Mesendoderm (in vitro differentiated cells): ENCODE data around the gene GALNT9.

Source experiments
- DNase-seq: peaks from one replicate; pipeline ENCODE4 v3.0.0; 2013
- H2AK5ac ChIP-seq: 2 replicates; pipeline ENCODE4 v1.6.1; 2013; ENCODE audit warnings: low read length, inconsistent platforms
- H2BK120ac ChIP-seq: 2 replicates; pipeline ENCODE4 v1.6.1; 2013; ENCODE audit warnings: low read depth, mild to moderate bottlenecking, low read length, moderate library complexity, mixed read lengths
- H2BK15ac ChIP-seq: replicated peaks from 2 replicates; pipeline ENCODE4 v1.6.1; 2013; ENCODE audit warnings: low read depth, mild to moderate bottlenecking, moderate library complexity
- H2BK5ac ChIP-seq: 2 replicates; pipeline ENCODE4 v1.6.1; 2013; ENCODE audit warnings: low read length, inconsistent platforms
- H3K18ac ChIP-seq: 2 replicates; pipeline ENCODE4 v1.6.1; 2013; ENCODE audit warnings: mild to moderate bottlenecking, low read length, mixed read lengths
- H3K23ac ChIP-seq: one replicate; pipeline ENCODE4 v1.6.1; 2013; ENCODE audit warnings: low read length
- H3K27ac ChIP-seq: 2 replicates; pipeline ENCODE4 v1.5.1; 2013; ENCODE audit warnings: low read depth, mild to moderate bottlenecking, inconsistent platforms, low read length, moderate library complexity
- H3K27me3 ChIP-seq: 2 replicates; pipeline ENCODE4 v1.6.1; 2013; ENCODE audit warnings: low read length, control low read depth, mild to moderate bottlenecking, inconsistent platforms; ENCODE audit not compliant: insufficient read depth, poor library complexity
- H3K36me3 ChIP-seq: 2 replicates; pipeline ENCODE4 v1.6.1; 2013; ENCODE audit warnings: low read length, inconsistent platforms; ENCODE audit not compliant: control insufficient read depth, insufficient read depth
- H3K4ac ChIP-seq: one replicate; pipeline ENCODE4 v1.6.1; 2013; ENCODE audit warnings: low read depth, mild to moderate bottlenecking, low read length, moderate library complexity
- H3K4me1 ChIP-seq: 2 replicates; pipeline ENCODE4 v1.6.1; 2013; ENCODE audit warnings: low read depth, low read length, inconsistent platforms; ENCODE audit not compliant: control insufficient read depth
- H3K4me2 ChIP-seq: 2 replicates; pipeline ENCODE4 v1.6.1; 2013; ENCODE audit warnings: low read length
- H3K4me3 ChIP-seq: 2 replicates; pipeline ENCODE4 v1.5.1; 2013; ENCODE audit warnings: mild to moderate bottlenecking, low read length
- H3K56ac ChIP-seq: one replicate; pipeline ENCODE4 v1.6.1; 2013; ENCODE audit warnings: low read length
- H3K79me1 ChIP-seq: 2 replicates; pipeline ENCODE4 v1.6.1; 2013; ENCODE audit warnings: low read length, inconsistent platforms
- H3K79me2 ChIP-seq: 2 replicates; pipeline ENCODE4 v1.6.1; 2013; ENCODE audit warnings: mild to moderate bottlenecking, low read length; ENCODE audit not compliant: control insufficient read depth, insufficient read depth
- H3K9ac ChIP-seq: 2 replicates; pipeline ENCODE4 v1.6.1; 2013; ENCODE audit warnings: low read length, inconsistent platforms
- H4K5ac ChIP-seq: one replicate; pipeline ENCODE4 v1.6.1; 2013; ENCODE audit warnings: low read length
- H4K8ac ChIP-seq: one replicate; pipeline ENCODE4 v1.6.1; 2013; ENCODE audit warnings: low read depth, mild to moderate bottlenecking, control low read depth, low read length, moderate library complexity
- WGBS: extraction: QIAGEN DNeasy Blood & Tissue Kit; methylation state at CpG from one replicate; pipeline ENCODE4 v1.1.7; 2013; ENCODE audit warnings: low lambda C conversion rate, missing lambda C conversion rate; ENCODE audit not compliant: insufficient coverage; ENCODE audit errors: extremely low coverage; 5-methylcytosine and 5-hydroxymethylcytosine counted together

Gene GALNT9

GRCh38 chr12:132206046-132206434, 123.3 kb downstream of the GALNT9 start:
- Histone ChIP-seq H2BK120ac (no peak overlapping the region), H2BK15ac (no peak overlapping the region), H2BK5ac (no peak overlapping the region), H4K8ac (no peak overlapping the region), H3K56ac (no peak overlapping the region), H3K27ac (no peak overlapping the region), H3K79me1 (no peaks in the 10 kb centered on the region), H3K4me1 (no peaks in the 10 kb centered on the region), H3K27me3 (no peaks in the 10 kb centered on the region), H3K4me2 (no peak overlapping the region), H3K79me2 (no peaks in the 10 kb centered on the region), H3K23ac (no peak overlapping the region), H4K5ac (no peak overlapping the region), H2AK5ac (no peak overlapping the region), H3K4ac (no peak overlapping the region), H3K4me3 (no peak overlapping the region), H3K18ac (no peak overlapping the region), H3K9ac (no peak overlapping the region), H3K36me3 (no peaks in the 10 kb centered on the region)
- DNase-seq, result no peak
- no CpG with 5 or more reads among the region's 14 CpGs for WGBS

GRCh38 chr12:132205271-132206045, 123.9 kb downstream of the GALNT9 start:
- Histone ChIP-seq H3K4me1 (no peaks in the 10 kb centered on the region), H4K5ac (no peak overlapping the region), H3K4me3 (no peak overlapping the region), H3K79me1 (no peaks in the 10 kb centered on the region), H3K4me2 (no peak overlapping the region), H3K23ac (no peak overlapping the region), H3K9ac (no peak overlapping the region), H3K56ac (no peak overlapping the region), H2BK120ac (no peak overlapping the region), H3K36me3 (no peaks in the 10 kb centered on the region), H3K27me3 (no peaks in the 10 kb centered on the region), H3K18ac (no peak overlapping the region), H3K79me2 (no peaks in the 10 kb centered on the region), H4K8ac (no peak overlapping the region), H3K27ac (no peak overlapping the region), H2BK15ac (no peak overlapping the region), H3K4ac (no peak overlapping the region), H2BK5ac (no peak overlapping the region), H2AK5ac (no peak overlapping the region)
- DNase-seq, result no peak
- no CpG with 5 or more reads among the region's 53 CpGs for WGBS

- DNase-seq, result no peak
- no peak overlapping the region for H3K18ac ChIP-seq
Measured at GRCh38 chr12:132204793-132205270, 124.6 kb downstream of the GALNT9 start.

GRCh38 chr12:132204063-132204792, 125.2 kb downstream of the GALNT9 start:
- no peak overlapping the region for H3K4me2 ChIP-seq
- H2AK5ac ChIP-seq, result no peak overlapping the region
- DNase-seq, result no peak
- WGBS, result no CpG with 5 or more reads among the region's 33 CpGs
- no peak overlapping the region for H3K18ac ChIP-seq
- H3K9ac ChIP-seq, result no peak overlapping the region
- no peak overlapping the region for H3K27ac ChIP-seq
- no peak overlapping the region for H4K8ac ChIP-seq
- no peak overlapping the region for H3K56ac ChIP-seq
- H3K4me3 ChIP-seq, result no peak overlapping the region
- no peaks in the 10 kb centered on the region for H3K79me2 ChIP-seq
- H3K27me3 ChIP-seq, result no peaks in the 10 kb centered on the region
- no peak overlapping the region for H2BK5ac ChIP-seq
- H3K4me1 ChIP-seq, result no peaks in the 10 kb centered on the region
- H3K79me1 ChIP-seq, result no peaks in the 10 kb centered on the region
- no peak overlapping the region for H2BK120ac ChIP-seq
- no peaks in the 10 kb centered on the region for H3K36me3 ChIP-seq
- no peak overlapping the region for H3K23ac ChIP-seq
- H4K5ac ChIP-seq, result no peak overlapping the region
- no peak overlapping the region for H3K4ac ChIP-seq
- no peak overlapping the region for H2BK15ac ChIP-seq

More at GRCh38 chr12:132204793-132205270, 124.6 kb downstream of the GALNT9 start:
- H3K27me3 ChIP-seq, result no peaks in the 10 kb centered on the region
- H4K5ac ChIP-seq, result no peak overlapping the region
- H3K79me2 ChIP-seq, result no peaks in the 10 kb centered on the region
- H3K4me2 ChIP-seq, result no peak overlapping the region
- no peak overlapping the region for H3K27ac ChIP-seq
- no peak overlapping the region for H3K56ac ChIP-seq
- no peak overlapping the region for H3K9ac ChIP-seq
- H3K36me3 ChIP-seq, result no peaks in the 10 kb centered on the region
- H2BK5ac ChIP-seq, result no peak overlapping the region
- no peak overlapping the region for H2BK15ac ChIP-seq
- H3K4me1 ChIP-seq, result no peaks in the 10 kb centered on the region
- no peaks in the 10 kb centered on the region for H3K79me1 ChIP-seq
- H2BK120ac ChIP-seq, result no peak overlapping the region
- H2AK5ac ChIP-seq, result no peak overlapping the region
- H3K4me3 ChIP-seq, result no peak overlapping the region
- no peak overlapping the region for H4K8ac ChIP-seq
- no peak overlapping the region for H3K23ac ChIP-seq
- no peak overlapping the region for H3K4ac ChIP-seq
- no CpG with 5 or more reads among the region's 20 CpGs for WGBS

GRCh38 chr12:132202929-132203721, 126.3 kb downstream of the GALNT9 start:
- Histone ChIP-seq H3K18ac (no peak overlapping the region), H3K23ac (no peak overlapping the region), H3K79me1 (no peaks in the 10 kb centered on the region), H3K56ac (no peak overlapping the region), H3K36me3 (no peaks in the 10 kb centered on the region), H4K5ac (no peak overlapping the region), H3K4ac (no peak overlapping the region), H3K4me2 (no peak overlapping the region), H2BK15ac (no peak overlapping the region), H3K4me1 (no peaks in the 10 kb centered on the region), H2BK120ac (no peak overlapping the region), H3K79me2 (no peaks in the 10 kb centered on the region), H3K4me3 (no peak overlapping the region), H2AK5ac (no peak overlapping the region), H3K9ac (no peak overlapping the region), H2BK5ac (no peak overlapping the region), H3K27me3 (no peaks in the 10 kb centered on the region), H3K27ac (no peak overlapping the region), H4K8ac (no peak overlapping the region)
- DNase-seq, result no peak
- WGBS, result no CpG with 5 or more reads among the region's 42 CpGs
